Mesenteric fat pad (tissue), 1 donor: ENCODE results near the gene CASP8. TPM values are rescaled to one million over a fixed set of nuclear protein-coding genes. Genes with fewer than 3 reads are reported as not detected.

Experiments used
- DNase-seq: peaks from one replicate; pipeline ENCODE4 v3.0.0-alpha.2; 2020; ENCODE audit warnings: low spot score
- total RNA-seq: library from RNA; stranded (reverse); fragmentation: NEBNext Ultra II Directional; extraction: Animal tissue kit (Norgen Biotek cat#: 25700); gene quantifications from one replicate; pipeline ENCODE4 v1.2.1, GENCODE V29; 2021
- donor health status: DM: yes; HTN: yes; CAD: no.

CASP8 gene
- total RNA-seq, 1 donor from 2014 or later = 25.2 TPM

DNA sequence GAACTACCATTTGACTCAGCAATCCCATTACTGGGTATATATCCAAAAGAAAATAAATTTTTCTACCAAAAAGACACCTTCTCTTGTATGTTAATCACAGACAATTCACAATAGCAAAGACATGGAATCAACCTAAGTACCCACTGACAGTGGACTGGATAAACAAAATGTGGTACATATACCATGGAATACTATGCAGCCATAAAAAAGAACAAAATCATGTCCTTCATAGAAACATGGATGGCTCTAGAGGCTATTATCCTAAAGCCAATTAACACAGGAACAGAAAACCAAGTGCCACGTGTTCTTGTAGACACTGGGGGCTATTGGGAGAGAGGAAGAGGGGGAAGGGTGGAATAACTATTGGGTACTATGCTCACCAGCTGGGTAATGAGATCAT, 69.1 kb downstream of the CASP8 start:
- no peak for DNase-seq

Other genes with a start within 250 kb of the CASP8 start
- gene HYCC2, start 188.9 kb upstream of the CASP8 start, total RNA-seq = 31.5 TPM
- gene NDUFB3, start 188.5 kb upstream of the CASP8 start, total RNA-seq = 83.2 TPM
- gene CFLAR, start 144.4 kb upstream of the CASP8 start, total RNA-seq = 282 TPM
- gene CASP10, start 77.4 kb upstream of the CASP8 start, total RNA-seq = 10.7 TPM
- gene FLACC1, start 96.8 kb downstream of the CASP8 start, total RNA-seq = 2.8 TPM
- gene TRAK2, start 190.9 kb downstream of the CASP8 start, total RNA-seq = 59.7 TPM
- gene STRADB, start 191.2 kb downstream of the CASP8 start, total RNA-seq = 34.7 TPM